ENCODE measurements around the gene FBXL19. TPM values are rescaled to one million over a fixed set of nuclear protein-coding genes. Genes with fewer than 3 reads are reported as not detected.
A peak's percentile ranks its signal among the peaks of the same experiment; 100 is the strongest.

FBXL19 gene
- total and polyA plus RNA-seq, 2 of the 13 experiments (the other 11 are each of a cell fraction or from before 2014, with no cell fraction given), result 6.0 to 13.7 TPM

DNA sequence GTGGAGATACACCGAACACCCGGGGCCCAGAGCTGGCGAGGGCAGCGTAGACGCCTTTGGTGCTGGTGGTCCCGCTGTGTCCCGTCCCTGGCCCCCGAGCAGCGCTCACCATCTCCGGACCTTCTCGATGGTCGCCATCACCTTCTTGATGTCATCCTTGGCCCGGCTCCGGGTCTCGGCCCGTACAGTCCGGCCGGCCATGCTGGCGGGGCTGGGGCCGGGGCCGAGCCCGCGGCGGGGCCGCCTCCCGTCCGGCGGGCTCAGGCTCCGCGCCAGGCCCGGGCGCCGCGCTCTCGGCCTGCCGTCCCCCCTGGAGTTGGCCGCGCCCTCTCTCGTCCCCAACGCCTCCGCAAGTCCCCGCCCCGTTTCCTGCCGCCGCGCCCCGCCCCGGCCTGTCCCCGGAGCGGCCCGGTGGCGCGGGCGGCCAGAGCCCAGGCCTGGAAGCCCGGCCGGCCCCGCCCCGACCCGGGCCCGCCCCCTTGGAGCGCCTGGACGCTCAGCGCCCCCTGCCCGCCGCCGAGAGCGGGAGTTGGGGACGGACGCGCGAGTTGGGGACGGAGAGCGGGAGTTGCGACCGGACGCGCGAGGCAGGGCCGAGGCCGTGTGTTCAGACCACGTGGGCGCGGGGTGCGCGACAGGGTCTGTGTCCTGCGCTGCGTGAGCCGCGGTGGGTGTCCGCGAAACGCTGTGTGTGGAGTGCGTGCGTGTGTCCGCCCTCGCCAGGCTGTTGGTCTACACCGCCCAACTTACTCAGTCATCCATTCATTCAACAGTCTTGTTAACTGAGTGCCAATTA is 29.4 kb upstream of the FBXL19 start, which contains the start of gene BCL7C (continued):
- TF ChIP-seq, protein P1, sequence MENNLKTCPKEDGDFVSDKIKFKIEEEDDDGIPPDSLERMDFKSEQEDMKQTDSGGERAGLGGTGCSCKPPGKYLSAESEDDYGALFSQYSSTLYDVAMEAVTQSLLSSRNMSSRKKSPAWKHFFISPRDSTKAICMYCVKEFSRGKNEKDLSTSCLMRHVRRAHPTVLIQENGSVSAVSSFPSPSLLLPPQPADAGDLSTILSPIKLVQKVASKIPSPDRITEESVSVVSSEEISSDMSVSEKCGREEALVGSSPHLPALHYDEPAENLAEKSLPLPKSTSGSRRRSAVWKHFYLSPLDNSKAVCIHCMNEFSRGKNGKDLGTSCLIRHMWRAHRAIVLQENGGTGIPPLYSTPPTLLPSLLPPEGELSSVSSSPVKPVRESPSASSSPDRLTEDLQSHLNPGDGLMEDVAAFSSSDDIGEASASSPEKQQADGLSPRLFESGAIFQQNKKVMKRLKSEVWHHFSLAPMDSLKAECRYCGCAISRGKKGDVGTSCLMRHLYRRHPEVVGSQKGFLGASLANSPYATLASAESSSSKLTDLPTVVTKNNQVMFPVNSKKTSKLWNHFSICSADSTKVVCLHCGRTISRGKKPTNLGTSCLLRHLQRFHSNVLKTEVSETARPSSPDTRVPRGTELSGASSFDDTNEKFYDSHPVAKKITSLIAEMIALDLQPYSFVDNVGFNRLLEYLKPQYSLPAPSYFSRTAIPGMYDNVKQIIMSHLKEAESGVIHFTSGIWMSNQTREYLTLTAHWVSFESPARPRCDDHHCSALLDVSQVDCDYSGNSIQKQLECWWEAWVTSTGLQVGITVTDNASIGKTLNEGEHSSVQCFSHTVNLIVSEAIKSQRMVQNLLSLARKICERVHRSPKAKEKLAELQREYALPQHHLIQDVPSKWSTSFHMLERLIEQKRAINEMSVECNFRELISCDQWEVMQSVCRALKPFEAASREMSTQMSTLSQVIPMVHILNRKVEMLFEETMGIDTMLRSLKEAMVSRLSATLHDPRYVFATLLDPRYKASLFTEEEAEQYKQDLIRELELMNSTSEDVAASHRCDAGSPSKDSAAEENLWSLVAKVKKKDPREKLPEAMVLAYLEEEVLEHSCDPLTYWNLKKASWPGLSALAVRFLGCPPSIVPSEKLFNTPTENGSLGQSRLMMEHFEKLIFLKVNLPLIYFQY (CRISPR knock-in tag; IDR thresholded peaks at IDR 0.05; ENCODE audit: borderline replicate concordance), result peak; percentile 67; the same call in 1 of the 2 replicates
- TF ChIP-seq ZKSCAN1 (IDR thresholded peaks at IDR 0.05; ENCODE audit: low read length) (no peak), YEATS2 (CRISPR knock-in tag; IDR thresholded peaks at IDR 0.05; ENCODE audit: borderline replicate concordance) (peak; percentile 90), ZNF619 (CRISPR knock-in tag; IDR thresholded peaks at IDR 0.05) (peak; percentile 93), ZNF878 (CRISPR knock-in tag; IDR thresholded peaks at IDR 0.05) (no peak), POLR2G (IDR thresholded peaks at IDR 0.05; ENCODE audit: low read depth, low read length) (peak; percentile 81), KMT2A (CRISPR knock-in tag; IDR thresholded peaks at IDR 0.05) (peak; percentile 77), TSC22D2 (CRISPR knock-in tag; IDR thresholded peaks at IDR 0.05; ENCODE audit: borderline replicate concordance) (peak; percentile 93; the same call in 1 of the 2 replicates), KLF12 (CRISPR knock-in tag; IDR thresholded peaks at IDR 0.05; ENCODE audit: borderline replicate concordance) (peak; percentile 94), HHEX (CRISPR knock-in tag; IDR thresholded peaks at IDR 0.05) (no peak), YY1 (IDR thresholded peaks at IDR 0.05; ENCODE audit: insufficient read depth, insufficient replicate concordance, low read depth, low read length) (peak; percentile 59), ZNF256 (CRISPR knock-in tag; conservative IDR thresholded peaks at IDR 0.05) (peak; percentile 82; the same call in 1 of the 2 replicates), NONO (IDR thresholded peaks at IDR 0.05) (no peak), NONO (CRISPR knock-in tag; conservative IDR thresholded peaks at IDR 0.05) (peak; percentile 86), HOXD1 (CRISPR knock-in tag; IDR thresholded peaks at IDR 0.05) (peak; percentile 88), PITX1 (CRISPR knock-in tag; IDR thresholded peaks at IDR 0.05) (peak; percentile 68; the same call in 1 of the 2 replicates), ZBTB1 (CRISPR knock-in tag; IDR thresholded peaks at IDR 0.05; ENCODE audit: borderline replicate concordance) (peak; percentile 71; the same call in 1 of the 2 replicates), ZNF552 (CRISPR knock-in tag; IDR thresholded peaks at IDR 0.05; ENCODE audit: borderline replicate concordance) (peak; percentile 95; the same call in 1 of the 2 replicates), PHF8 (CRISPR knock-in tag; IDR thresholded peaks at IDR 0.05) (peak; percentile 80), NFYB (CRISPR knock-in tag; IDR thresholded peaks at IDR 0.05) (no peak), RFX1 (IDR thresholded peaks at IDR 0.05) (no peak), KAT2B (IDR thresholded peaks at IDR 0.05; ENCODE audit: borderline replicate concordance, low read depth, low read length) (no peak), ZNF20 (CRISPR knock-in tag; IDR thresholded peaks at IDR 0.05) (no peak)
- TF ChIP-seq, protein P2, sequence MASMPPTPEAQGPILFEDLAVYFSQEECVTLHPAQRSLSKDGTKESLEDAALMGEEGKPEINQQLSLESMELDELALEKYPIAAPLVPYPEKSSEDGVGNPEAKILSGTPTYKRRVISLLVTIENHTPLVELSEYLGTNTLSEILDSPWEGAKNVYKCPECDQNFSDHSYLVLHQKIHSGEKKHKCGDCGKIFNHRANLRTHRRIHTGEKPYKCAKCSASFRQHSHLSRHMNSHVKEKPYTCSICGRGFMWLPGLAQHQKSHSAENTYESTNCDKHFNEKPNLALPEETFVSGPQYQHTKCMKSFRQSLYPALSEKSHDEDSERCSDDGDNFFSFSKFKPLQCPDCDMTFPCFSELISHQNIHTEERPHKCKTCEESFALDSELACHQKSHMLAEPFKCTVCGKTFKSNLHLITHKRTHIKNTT (CRISPR knock-in tag; IDR thresholded peaks at IDR 0.05), result no peak
- TF ChIP-seq, protein P3, sequence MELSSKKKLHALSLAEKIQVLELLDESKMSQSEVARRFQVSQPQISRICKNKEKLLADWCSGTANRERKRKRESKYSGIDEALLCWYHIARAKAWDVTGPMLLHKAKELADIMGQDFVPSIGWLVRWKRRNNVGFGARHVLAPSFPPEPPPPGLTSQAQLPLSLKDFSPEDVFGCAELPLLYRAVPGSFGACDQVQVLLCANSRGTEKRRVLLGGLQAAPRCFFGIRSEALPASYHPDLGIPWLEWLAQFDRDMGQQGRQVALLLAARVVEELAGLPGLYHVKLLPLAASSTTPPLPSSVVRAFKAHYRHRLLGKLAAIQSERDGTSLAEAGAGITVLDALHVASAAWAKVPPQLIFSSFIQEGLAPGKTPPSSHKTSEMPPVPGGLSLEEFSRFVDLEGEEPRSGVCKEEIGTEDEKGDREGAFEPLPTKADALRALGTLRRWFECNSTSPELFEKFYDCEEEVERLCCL (CRISPR knock-in tag; IDR thresholded peaks at IDR 0.05; ENCODE audit: borderline replicate concordance), result peak; percentile 95

Measured in HepG2 (cell line).